COLO668 (cell line): ENCODE data around the gene DNAJB6.

Source experiments
- DNase-seq: peaks from one replicate; lab custom pipeline; 2025; ENCODE audit not compliant: unreplicated experiment; lab: John Stamatoyannopoulos, UW

Gene DNAJB6

DNA sequence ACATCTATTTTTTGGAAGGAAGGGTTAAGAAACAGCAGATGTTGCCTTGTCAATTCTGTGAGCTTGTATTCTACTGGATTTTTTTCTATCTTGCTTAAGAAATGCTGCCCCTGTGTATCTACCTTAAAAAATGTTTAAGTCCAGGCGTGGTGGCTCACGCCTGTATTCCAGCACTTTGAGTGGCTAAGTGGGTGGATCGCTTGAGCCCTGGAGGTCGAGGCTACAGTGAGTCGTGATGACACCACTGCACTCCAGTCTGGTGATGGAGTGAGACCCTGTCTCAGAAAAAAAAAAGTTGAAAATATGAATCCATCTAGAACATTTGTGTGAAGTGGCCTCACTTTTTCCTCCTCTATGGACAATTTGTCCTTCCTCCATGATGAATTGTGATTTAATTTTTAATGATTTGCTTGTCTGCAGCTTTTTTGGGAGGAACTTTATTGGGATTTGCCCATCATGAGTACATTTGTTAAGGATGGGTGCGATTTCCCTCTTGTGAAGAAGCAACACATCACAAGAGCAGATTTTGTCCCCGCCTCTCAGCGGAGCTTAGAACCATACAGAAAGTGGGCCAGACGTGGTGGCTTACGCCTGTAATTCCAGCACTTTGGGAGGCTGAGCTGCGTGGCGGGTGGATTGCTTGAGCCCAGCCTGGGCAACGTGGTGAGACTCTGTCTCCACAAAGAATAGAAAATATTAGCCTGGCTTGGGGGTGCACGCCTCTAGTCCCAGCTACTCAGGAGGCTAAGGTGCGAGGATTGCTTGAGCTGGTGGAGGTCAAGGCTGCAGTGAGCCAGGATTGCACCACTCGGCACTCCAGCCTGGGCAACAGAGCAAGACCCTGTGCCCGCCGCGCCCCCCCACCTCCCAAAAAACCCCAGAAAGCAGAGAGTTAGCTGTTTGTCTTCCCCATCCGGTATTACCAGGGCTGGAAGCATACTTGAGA lies 57.7 kb downstream of the DNAJB6 start:
- no peak for DNase-seq

GRCh38 chr7:157395206-157395605 lies 58.4 kb downstream of the DNAJB6 start:
- no peak for DNase-seq

GRCh38 chr7:157396316-157397035 lies 59.7 kb downstream of the DNAJB6 start:
- no peak for DNase-seq

DNA sequence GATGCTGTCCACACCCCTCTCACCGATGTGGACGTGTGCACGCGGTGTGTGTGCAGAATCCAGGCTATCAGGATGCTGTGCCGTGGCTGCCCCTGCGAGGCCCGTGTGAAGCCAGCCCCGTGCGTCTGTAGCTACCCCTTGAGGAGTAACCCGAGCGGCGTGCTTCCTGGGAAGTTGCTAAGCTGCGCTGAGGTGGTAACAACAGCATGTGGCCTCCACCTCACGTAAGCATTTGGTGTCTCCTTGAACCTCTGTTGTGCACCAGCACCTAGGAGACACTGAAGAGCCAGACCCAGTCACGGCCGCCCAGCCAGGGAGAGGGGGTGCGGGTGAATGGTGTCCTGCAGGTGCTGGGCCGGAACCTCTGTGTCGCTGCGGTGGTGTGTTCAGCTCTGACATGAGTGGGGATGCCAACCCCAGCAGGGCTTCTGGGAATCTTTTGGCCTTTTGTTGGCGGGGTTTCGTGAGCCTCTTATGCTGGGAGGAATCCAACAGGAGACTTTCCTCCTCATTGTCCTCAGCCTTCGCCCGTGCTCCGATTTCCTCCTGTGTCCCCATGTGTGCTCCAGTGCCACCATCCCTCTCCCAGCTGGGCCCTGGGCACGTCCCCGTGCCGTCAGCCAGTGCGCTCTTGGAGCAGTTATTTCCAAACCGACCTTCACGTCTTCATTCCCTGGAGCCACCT lies 60.4 kb downstream of the DNAJB6 start:
- DNase-seq: no peak

- DNase-seq: peak; percentile 41
Observed at GRCh38 chr7:157397731-157398691, 61.2 kb downstream of the DNAJB6 start.

DNA sequence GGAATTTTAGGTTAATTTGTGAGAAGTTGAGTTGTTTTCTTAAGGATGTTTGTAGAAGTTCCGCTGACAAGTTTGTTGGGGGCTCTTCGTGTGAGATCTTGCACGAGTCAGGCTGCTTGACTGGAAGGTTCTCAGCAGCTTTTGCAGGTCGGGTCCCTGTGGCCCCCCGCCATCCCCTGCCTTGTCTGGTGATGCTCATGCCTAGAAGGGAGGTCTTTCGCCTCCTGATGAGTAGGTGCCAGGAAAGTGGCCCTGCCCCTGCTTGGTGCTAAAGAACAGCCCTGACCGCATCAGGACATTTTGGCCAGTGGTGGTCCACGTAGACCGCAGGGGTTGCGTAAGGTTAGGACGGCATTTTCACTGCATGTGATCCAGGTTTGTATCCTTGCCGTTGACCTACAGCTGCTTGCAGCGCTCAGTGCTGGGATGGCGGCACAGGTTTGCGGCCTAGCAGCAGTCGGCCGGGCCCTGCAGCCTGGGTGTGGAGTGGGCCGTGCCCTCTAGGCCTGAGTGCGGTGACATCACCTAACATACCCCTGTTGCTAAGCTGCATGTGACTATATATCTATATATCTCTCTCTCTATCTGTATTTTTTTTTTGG lies 62.4 kb downstream of the DNAJB6 start:
- no peak for DNase-seq

DNA sequence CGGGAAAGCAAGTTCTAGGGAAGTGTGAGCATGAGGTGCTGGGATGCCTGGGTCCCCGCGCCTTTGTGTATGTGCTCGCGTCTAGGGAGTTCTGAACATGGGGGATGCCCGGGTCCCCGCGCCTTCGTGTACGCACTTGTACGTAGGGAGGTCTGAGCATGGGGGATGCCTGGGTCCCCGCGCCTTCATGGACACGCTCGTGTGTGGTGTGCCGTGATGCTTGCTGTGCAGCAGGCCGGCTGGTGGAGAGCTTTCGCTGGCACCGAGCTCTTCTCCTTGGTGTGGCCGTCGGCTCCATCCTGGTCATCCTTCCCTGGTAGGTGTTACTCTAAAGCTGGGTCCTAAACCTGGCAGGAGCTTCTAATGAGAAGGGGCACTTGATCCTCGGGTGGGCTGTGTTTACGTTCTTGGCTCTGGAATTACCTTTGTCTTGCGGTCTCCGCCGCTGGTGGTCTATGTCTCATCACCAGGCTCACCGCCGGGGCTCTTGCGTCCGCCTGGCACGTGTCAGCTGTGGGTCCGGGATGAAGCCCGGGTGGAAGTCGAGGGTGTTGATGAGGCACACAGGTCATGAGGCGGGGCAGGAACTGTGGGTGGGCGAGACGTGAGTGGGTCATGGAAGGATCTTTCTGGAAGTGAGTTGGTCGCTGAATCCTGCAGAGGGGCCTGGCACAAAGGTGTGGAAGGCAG lies 63.5 kb downstream of the DNAJB6 start:
- no peak for DNase-seq

DNA sequence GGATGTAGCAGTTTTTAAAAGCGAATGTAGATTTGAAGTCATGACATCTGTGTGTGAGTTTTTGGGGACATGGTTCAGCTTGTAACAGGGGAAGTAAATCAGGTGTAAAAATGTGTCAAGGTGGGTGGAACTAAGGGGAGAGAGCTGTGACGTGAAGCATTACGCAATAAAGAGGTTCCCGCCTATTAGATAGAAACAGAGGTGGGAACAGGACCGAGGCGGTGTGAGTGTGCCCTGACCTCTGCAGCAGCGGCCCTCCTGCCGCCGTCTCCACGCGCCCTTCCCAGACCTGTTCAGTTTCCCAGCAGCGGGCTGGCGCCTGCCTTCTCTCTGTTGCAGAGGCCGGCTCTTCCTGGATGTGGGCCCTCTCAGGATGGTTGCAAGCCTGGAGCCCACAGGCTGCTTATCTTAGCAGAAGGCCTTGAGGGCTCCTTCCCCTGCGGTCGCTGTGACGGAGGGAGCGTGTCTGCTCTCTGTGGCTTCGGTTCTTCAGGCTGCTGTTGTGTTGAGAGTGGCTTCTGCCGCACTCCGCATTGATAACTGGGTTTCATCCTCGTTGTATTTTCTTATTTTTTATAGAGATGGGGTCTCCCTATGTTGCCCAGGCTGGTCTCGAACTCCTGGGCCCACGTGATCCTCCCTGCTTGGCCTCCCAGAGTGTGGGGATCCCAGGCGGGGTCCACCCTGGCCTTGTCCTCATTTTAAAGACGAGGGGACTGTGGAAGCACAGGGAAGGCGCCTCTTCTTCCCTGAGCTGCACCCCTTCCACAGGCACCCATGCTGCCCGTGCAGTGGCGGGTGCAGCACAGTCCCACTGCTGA lies 65.0 kb downstream of the DNAJB6 start:
- no peak for DNase-seq

- no peak for DNase-seq
Observed at GRCh38 chr7:157402388-157402703, 65.5 kb downstream of the DNAJB6 start.

GRCh38 chr7:157402911-157403534 lies 66.2 kb downstream of the DNAJB6 start:
- no peak for DNase-seq

GRCh38 chr7:157403646-157404401 lies 67.0 kb downstream of the DNAJB6 start:
- no peak for DNase-seq

GRCh38 chr7:157404845-157405481 lies 68.2 kb downstream of the DNAJB6 start:
- no peak for DNase-seq

DNA sequence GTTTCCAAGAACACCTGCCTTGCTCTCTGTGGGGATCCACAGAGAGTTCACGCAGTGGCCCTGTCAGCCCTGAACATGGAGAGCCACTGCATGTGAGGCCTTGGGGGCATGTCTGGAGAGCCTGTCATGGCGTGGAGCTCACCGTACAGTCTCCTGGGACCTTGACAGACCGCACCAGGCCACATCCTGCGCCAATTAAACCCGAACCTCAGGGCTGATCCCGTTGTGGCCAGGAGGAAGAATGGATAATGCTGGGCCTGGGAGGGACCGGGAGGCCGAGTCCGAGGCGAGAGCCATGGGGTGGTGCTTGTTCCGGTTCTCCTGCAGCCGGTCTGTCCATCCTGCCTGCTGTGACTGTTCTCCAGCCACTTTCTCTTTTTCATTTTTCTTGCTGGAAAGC lies 68.7 kb downstream of the DNAJB6 start:
- no peak for DNase-seq

DNA sequence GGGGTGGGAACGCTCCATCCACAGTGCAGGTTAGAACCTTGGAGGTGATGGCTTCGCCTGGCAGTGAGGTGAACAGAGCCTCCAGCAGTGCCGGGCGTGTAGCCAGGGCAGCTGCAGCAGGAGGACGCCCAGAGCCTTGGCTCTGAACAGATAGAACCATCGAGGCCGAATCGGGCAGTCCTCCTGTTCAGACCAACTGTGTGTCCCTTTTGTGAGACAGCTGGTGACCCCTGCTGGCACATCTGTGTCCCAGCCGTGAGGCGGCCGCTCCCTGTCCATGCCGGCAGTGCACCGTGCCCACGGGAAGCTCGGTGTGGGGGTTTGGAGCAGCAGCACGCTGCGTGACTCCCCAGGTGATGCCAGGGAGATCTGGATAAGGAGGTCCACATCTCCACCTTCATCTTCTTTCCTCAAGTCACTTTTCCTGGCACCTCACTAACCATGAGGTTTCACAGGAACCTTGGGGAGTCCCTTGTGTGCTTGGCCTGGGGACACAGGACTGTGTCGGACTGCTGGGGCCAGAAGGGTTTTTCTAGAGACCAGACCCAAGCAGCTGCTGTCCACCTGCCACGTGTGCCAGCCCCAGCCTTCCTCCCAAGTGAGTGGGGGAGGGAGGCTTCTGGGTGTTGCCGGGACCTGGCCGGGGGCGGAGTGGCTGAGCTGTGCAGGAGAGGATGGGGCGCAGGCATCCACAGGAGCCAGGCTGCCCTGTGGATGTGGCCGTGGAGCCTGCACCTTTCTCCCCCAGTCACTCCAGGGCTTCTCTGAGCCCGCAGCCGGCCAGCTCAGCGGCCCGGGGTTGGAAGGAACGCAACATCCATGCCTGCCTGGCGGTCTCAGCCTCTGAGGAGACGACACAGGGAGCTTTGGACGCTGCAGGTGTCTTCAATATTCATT lies 69.4 kb downstream of the DNAJB6 start:
- DNase-seq: no peak

- DNase-seq: no peak
Observed at GRCh38 chr7:157406971-157407370, 70.2 kb downstream of the DNAJB6 start.
